Breast epithelium (tissue), 4 donors: ENCODE results near the gene RNF130. TPM values are rescaled to one million over a fixed set of nuclear protein-coding genes. Genes with fewer than 3 reads are reported as not detected.

ENCODE experiments used
- DNase-seq, 2 donors: peaks; one replicate each; pipeline ENCODE4 v3.0.0-alpha.2; 2019; ENCODE audit warnings: low spot score in 2 of 2
- H3K27ac ChIP-seq, 2 donors: fragments of 200-600 bp; sonication (generic) in 1 of 2; one replicate each; pipeline ENCODE4 v1.5.1; 2016 to 2019; ENCODE audit warnings: mild to moderate bottlenecking in 1 of 2
- H3K27me3 ChIP-seq, 2 donors: fragments of 200-600 bp; sonication (generic) in 1 of 2; one replicate each; pipeline versions ENCODE4 v1.5.1 to v1.6.0; 2017 to 2019; ENCODE audit warnings: control low read depth in 1 of 2, mild to moderate bottlenecking in 1 of 2
- H3K36me3 ChIP-seq: fragments of 200-600 bp; one replicate; pipeline ENCODE4 v1.5.1; 2019
- H3K4me1 ChIP-seq, 2 donors: fragments of 200-600 bp; sonication (generic); one replicate each; pipeline ENCODE4 v1.5.1; 2016 to 2019; ENCODE audit warnings: control low read depth in 1 of 2
- H3K4me3 ChIP-seq, 3 donors: fragments of 200-600 bp; sonication (generic); 1 replicate in 2 of 3; 2 replicates in 1 of 3; pipeline ENCODE4 v1.5.1; 2016 to 2019; ENCODE audit warnings: mild to moderate bottlenecking in 3 of 3, moderate library complexity in 2 of 3
- H3K9me3 ChIP-seq, 2 donors: fragments of 200-600 bp; sonication (generic) in 1 of 2; one replicate each; pipeline ENCODE4 v1.5.1; 2016 to 2019; ENCODE audit warnings: control low read depth in 1 of 2
- POLR2A ChIP-seq: fragments of 450-650 bp; IDR thresholded peaks from one replicate; pipeline ENCODE4 v1.6.1; 2016; ENCODE audit warnings: antibody characterized with exemption, mild to moderate bottlenecking, moderate library complexity
- POLR2AphosphoS5 ChIP-seq, 3 donors: sonication (generic); formaldehyde crosslinking; IDR thresholded peaks; one replicate each; pipeline ENCODE4 v1.6.1; 2017; ENCODE audit warnings: antibody characterized with exemption in 3 of 3
- intact Hi-C: fragments of 100-400 bp; cut with DNase I; formaldehyde crosslinking; loops from one replicate; pipeline ENCODE4 v1.15.1; 2023; ENCODE audit warnings: low total_unique reads
- total RNA-seq, 3 donors: library from RNA; depleted of rRNA; stranded (reverse); fragments of >200 nt; gene quantifications; one replicate each; pipeline ENCODE4 v1.1.0, GENCODE V29; 2016
- TF ChIP-seq, protein P1 (sequence below), 3 donors: fragments of 450-650 bp; IDR thresholded peaks; one replicate each; pipeline ENCODE4 v1.5.1; 2016 to 2017; ENCODE audit warnings: antibody characterized with exemption in 3 of 3, mild to moderate bottlenecking in 3 of 3, moderate library complexity in 3 of 3

RNF130 gene
- total RNA-seq, 3 donors from 2014 or later: 114 to 267 (median 143) TPM

DNA sequence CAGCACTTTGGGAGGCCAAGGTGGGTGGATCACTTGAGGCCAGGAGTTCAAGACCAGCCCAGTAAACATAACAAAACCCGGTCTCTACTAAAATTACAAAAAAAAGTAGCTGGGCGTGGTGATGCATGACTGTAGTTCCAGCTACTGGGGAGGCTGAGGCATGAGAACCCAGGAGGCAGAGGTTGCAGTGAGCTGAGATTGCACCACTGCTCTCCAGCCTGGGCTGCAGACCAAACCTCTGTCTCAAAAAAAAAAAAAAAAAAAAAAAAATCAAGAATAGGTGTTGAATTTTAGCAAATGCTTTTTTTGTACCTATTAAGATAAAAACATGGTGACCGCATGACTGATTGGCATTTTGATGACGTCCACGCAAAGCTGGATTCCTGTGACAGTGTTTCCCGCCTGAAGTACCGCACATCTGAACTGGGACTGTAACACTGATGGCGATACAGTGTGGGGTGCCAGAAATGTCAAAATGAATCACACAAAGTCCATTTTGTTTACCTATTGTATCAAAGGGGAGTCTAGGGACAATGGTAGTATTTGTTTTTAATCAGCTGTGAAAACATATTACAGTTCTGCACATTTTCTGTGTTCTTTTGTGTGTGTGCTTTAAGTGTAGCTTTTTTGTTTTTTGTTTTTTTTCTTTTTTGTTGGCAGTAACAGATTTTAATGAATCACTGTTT is 140.6 kb downstream of the RNF130 start:
- H3K9me3 ChIP-seq: no peaks in the 10 kb centered on the region
- H3K4me1 ChIP-seq: no peaks in the 10 kb centered on the region
- H3K4me3 ChIP-seq: no peak overlapping the region
- H3K36me3 ChIP-seq: no peaks in the 10 kb centered on the region
- no peaks in the 10 kb centered on the region for H3K27me3 ChIP-seq
- no peak overlapping the region for H3K27ac ChIP-seq
- intact Hi-C loops: no loop called here
- TF ChIP-seq POLR2A: no peak
- TF ChIP-seq, protein P1, sequence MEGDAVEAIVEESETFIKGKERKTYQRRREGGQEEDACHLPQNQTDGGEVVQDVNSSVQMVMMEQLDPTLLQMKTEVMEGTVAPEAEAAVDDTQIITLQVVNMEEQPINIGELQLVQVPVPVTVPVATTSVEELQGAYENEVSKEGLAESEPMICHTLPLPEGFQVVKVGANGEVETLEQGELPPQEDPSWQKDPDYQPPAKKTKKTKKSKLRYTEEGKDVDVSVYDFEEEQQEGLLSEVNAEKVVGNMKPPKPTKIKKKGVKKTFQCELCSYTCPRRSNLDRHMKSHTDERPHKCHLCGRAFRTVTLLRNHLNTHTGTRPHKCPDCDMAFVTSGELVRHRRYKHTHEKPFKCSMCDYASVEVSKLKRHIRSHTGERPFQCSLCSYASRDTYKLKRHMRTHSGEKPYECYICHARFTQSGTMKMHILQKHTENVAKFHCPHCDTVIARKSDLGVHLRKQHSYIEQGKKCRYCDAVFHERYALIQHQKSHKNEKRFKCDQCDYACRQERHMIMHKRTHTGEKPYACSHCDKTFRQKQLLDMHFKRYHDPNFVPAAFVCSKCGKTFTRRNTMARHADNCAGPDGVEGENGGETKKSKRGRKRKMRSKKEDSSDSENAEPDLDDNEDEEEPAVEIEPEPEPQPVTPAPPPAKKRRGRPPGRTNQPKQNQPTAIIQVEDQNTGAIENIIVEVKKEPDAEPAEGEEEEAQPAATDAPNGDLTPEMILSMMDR (IDR thresholded peaks at IDR 0.05): no peak
- no peak for TF ChIP-seq POLR2AphosphoS5 (IDR thresholded peaks at IDR 0.05)
- no peak for DNase-seq

DNA sequence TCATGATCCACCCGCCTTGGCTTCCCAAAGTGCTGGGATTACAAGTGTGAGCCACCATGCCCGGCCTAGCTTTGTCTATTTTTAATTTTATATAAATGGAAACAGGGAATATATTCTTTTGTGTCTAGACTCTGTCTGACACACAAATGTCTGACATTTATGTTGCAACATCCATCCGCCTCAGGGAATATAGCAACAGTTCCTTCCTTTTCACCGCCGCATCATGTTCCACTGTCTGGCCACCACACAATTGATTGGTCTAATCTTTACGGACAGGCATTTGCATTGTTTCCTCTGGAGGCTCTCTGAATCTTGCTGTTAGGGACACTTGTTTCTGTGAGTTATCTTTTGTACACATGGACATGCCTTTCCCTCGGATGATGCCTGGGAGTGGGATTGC is 143.7 kb downstream of the RNF130 start:
- TF ChIP-seq POLR2AphosphoS5 (IDR thresholded peaks at IDR 0.05) (no peak), POLR2A (no peak)
- TF ChIP-seq, protein P1 (IDR thresholded peaks at IDR 0.05): no peak
- intact Hi-C loops: no loop called here
- H3K27me3 ChIP-seq: no peaks in the 10 kb centered on the region

DNA sequence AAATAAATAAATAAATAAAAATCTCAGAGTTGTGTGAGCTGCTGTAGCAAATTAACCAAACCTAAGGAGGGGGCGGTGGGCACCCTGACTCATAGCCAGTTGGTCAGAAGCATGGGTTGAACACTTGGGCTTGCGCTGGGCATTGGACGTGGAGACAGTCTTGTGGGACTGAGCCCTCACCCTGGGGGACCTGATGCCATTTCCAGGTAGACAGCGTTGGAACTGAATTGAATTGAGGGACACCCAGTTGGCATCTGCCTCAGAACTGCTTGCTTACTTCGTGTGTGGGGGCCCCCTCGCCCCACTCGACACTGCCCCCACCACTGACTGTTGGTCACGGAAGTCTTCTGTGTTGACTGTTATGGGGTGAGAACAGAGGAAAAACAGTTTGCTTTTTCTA is 144.9 kb downstream of the RNF130 start:
- TF ChIP-seq POLR2AphosphoS5 (IDR thresholded peaks at IDR 0.05) (no peak), POLR2A (no peak)
- TF ChIP-seq, protein P1 (IDR thresholded peaks at IDR 0.05): no peak
- Histone ChIP-seq H3K9me3 (no peaks in the 10 kb centered on the region), H3K27me3 (no peaks in the 10 kb centered on the region), H3K4me3 (no peak overlapping the region), H3K27ac (no peak overlapping the region), H3K36me3 (no peaks in the 10 kb centered on the region), H3K4me1 (no peaks in the 10 kb centered on the region)
- intact Hi-C loops: no loop called here
- DNase-seq: no peak

More for the DNA sequence above, 143.7 kb downstream of the RNF130 start:
- Histone ChIP-seq H3K4me3 (no peak overlapping the region), H3K36me3 (no peaks in the 10 kb centered on the region), H3K9me3 (no peaks in the 10 kb centered on the region), H3K27ac (no peak overlapping the region), H3K4me1 (no peaks in the 10 kb centered on the region)
- DNase-seq: no peak

DNA sequence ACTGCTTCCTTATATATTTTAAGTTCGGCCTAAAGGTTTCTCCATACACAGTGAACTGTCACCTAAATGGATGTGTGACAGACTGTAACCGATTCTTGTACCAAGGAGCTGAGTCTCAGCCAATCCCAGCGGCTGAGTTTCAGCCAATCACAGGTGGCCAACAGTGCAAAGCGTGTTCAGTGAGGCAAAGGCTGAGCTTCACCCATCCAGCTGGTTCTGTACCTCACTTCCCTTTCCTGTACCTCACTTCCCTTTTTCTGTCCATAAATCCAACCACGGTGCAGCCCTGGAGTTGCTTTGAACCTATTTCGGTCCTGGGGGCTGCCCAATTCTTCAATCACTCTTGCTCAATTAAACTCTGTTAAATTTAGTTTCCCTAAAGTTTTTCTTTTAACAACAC is 148.1 kb downstream of the RNF130 start:
- H3K4me3 ChIP-seq: no peak overlapping the region
- intact Hi-C loops: no loop called here
- TF ChIP-seq, protein P1 (IDR thresholded peaks at IDR 0.05): no peak
- TF ChIP-seq POLR2AphosphoS5 (IDR thresholded peaks at IDR 0.05): no peak
- no peak for TF ChIP-seq POLR2A
- H3K36me3 ChIP-seq: no peaks in the 10 kb centered on the region
- DNase-seq: no peak
- H3K27ac ChIP-seq: no peak overlapping the region
- H3K4me1 ChIP-seq: no peaks in the 10 kb centered on the region
- no peaks in the 10 kb centered on the region for H3K27me3 ChIP-seq
- no peaks in the 10 kb centered on the region for H3K9me3 ChIP-seq

DNA sequence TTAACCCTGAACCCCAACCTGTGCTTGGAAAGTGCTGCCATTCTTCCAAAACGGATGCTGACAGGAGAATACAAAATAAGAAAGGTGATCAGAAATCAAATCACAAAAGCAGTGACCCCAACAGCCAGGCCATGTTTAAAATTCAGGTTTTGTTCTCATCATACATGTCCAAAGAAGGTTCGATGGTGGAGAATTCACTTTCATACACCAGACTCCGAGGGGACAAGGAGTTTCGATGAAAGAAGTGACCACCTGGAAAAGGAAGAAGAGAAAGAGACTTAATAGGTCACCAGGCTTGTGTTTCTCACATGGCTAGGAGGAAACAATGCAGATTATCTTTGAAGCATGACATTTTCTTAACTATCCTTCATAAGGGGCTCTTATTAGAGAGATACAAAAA is 151.4 kb downstream of the RNF130 start:
- intact Hi-C loops: no loop called here
- no peak for DNase-seq
- Histone ChIP-seq H3K4me3 (no peak overlapping the region), H3K4me1 (no peaks in the 10 kb centered on the region), H3K27me3 (no peaks in the 10 kb centered on the region), H3K36me3 (no peaks in the 10 kb centered on the region), H3K9me3 (no peaks in the 10 kb centered on the region), H3K27ac (no peak overlapping the region)
- TF ChIP-seq POLR2A (no peak), POLR2AphosphoS5 (IDR thresholded peaks at IDR 0.05) (no peak)
- TF ChIP-seq, protein P1 (IDR thresholded peaks at IDR 0.05): no peak
